Left lung (tissue), 10 donors: ENCODE results near the gene OTX2. TPM values are rescaled to one million over a fixed set of nuclear protein-coding genes. Genes with fewer than 3 reads are reported as not detected.

Source experiments
- ATAC-seq: fragments of 200-7000 bp; cut with Tn5 transposase; one replicate; pipeline ENCODE4 v1.9.1; 2020; ENCODE audit warnings: moderate library complexity
- DNase-seq, 4 donors: peaks; one replicate each; pipeline ENCODE4 v3.0.0-alpha.2; 2013 to 2020
- H3K27ac ChIP-seq, 2 donors: fragments of 200-600 bp; sonication (generic) in 1 of 2; one replicate each; pipeline versions ENCODE4 v1.5.0 to v1.8.0; 2020 to 2021
- H3K27me3 ChIP-seq, 2 donors: fragments of 200-600 bp; sonication (generic) in 1 of 2; one replicate each; pipeline versions ENCODE4 v1.5.0 to v1.8.0; 2020 to 2021
- H3K36me3 ChIP-seq, 2 donors: fragments of 200-600 bp; sonication (generic) in 1 of 2; one replicate each; pipeline versions ENCODE4 v1.5.0 to v1.8.0; 2020 to 2021
- H3K4me1 ChIP-seq, 2 donors: fragments of 200-600 bp; one replicate each; pipeline ENCODE4 v1.8.0; 2021
- H3K4me3 ChIP-seq, 2 donors: fragments of 200-600 bp; sonication (generic) in 1 of 2; one replicate each; pipeline versions ENCODE4 v1.5.0 to v1.8.0; 2020 to 2021; ENCODE audit warnings: mild to moderate bottlenecking in 1 of 2
- H3K9me3 ChIP-seq, 2 donors: fragments of 200-600 bp; sonication (generic) in 1 of 2; one replicate each; pipeline versions ENCODE4 v1.5.0 to v1.8.0; 2020 to 2021
- CTCF ChIP-seq, 2 donors: fragments of 200-600 bp; sonication (generic) in 1 of 2; IDR thresholded peaks; one replicate each; pipeline versions ENCODE4 v1.5.0 to v1.8.0; 2021; ENCODE audit warnings: antibody characterized with exemption in 2 of 2
- intact Hi-C, 2 donors: fragments of 100-400 bp; cut with DNase I; formaldehyde crosslinking; loops; one replicate each; pipeline versions ENCODE4 v1.11.2 to v1.14.2; 2022
- polyA plus RNA-seq, 6 donors: library from polyadenylated mRNA; unstranded; fragments of 120-200 nt; gene quantifications; one replicate each; pipeline ENCODE4 v1.2.1, GENCODE V29; 2013; ENCODE audit not compliant: insufficient read length in 6 of 6
- total RNA-seq, 2 donors: library from RNA; stranded (reverse); fragmentation: NEBNext Ultra II Directional; extraction: Animal tissue kit (Norgen Biotek cat#: 25700); gene quantifications; one replicate each; pipeline ENCODE4 v1.2.1, GENCODE V29; 2021
- donor health status: DM: no; HTN: yes; CAD: no.
- donor health status: DM: no; HTN: no; CAD: no.

OTX2 gene
- total and polyA plus RNA-seq, 8 donors: not detected

- Histone ChIP-seq H3K27me3 (peaks cover 5 to 30% of the 10 kb centered on the region in 2 donors), H3K27ac (no peak overlapping the region), H3K4me1 (no peaks in the 10 kb centered on the region), H3K4me3 (no peak overlapping the region), H3K36me3 (no peaks in the 10 kb centered on the region), H3K9me3 (no peaks in the 10 kb centered on the region)
- no peak for ATAC-seq
- DNase-seq: no peak
- intact Hi-C loops: no loop called here
- TF ChIP-seq CTCF (IDR thresholded peaks at IDR 0.05): no peak
These were observed 15.9 kb upstream of the OTX2 start for GRCh38 chr14:56826214-56826613.

- H3K4me1 ChIP-seq: no peaks in the 10 kb centered on the region
- H3K36me3 ChIP-seq: no peaks in the 10 kb centered on the region
- peaks cover 35 to 72% of the 10 kb centered on the region in 2 donors for H3K27me3 ChIP-seq
- intact Hi-C loops: no loop called here
- no peaks in the 10 kb centered on the region for H3K9me3 ChIP-seq
- no peak overlapping the region for H3K27ac ChIP-seq
- no peak overlapping the region for H3K4me3 ChIP-seq
- TF ChIP-seq CTCF (IDR thresholded peaks at IDR 0.05): no peak
- no peak for DNase-seq
- ATAC-seq: no peak
These were observed 11.7 kb upstream of the OTX2 start for GRCh38 chr14:56821805-56822610.

- Histone ChIP-seq H3K4me3 (no peak overlapping the region), H3K4me1 (no peaks in the 10 kb centered on the region), H3K27me3 (peaks cover 44 to 80% of the 10 kb centered on the region in 2 donors), H3K9me3 (no peaks in the 10 kb centered on the region), H3K36me3 (no peaks in the 10 kb centered on the region), H3K27ac (no peak overlapping the region)
- no peak for TF ChIP-seq CTCF (IDR thresholded peaks at IDR 0.05)
- ATAC-seq (no peak), DNase-seq (no peak)
- intact Hi-C loops: no loop called here
These were observed 10.9 kb upstream of the OTX2 start for GRCh38 chr14:56821177-56821576.

GRCh38 chr14:56817396-56817921 lies 7.2 kb upstream of the OTX2 start:
- intact Hi-C loops: no loop called here
- Histone ChIP-seq H3K4me3 (no peak overlapping the region), H3K27me3 (peaks cover 81 to 100% of the 10 kb centered on the region in 2 donors), H3K27ac (no peak overlapping the region), H3K4me1 (no peaks in the 10 kb centered on the region), H3K36me3 (no peaks in the 10 kb centered on the region), H3K9me3 (no peaks in the 10 kb centered on the region)
- TF ChIP-seq CTCF (IDR thresholded peaks at IDR 0.05): no peak
- DNase-seq: no peak
- no peak for ATAC-seq

GRCh38 chr14:56816574-56817391 lies 6.5 kb upstream of the OTX2 start:
- no peak overlapping the region for H3K4me3 ChIP-seq
- peaks cover 84 to 100% of the 10 kb centered on the region in 2 donors for H3K27me3 ChIP-seq
- H3K4me1 ChIP-seq: no peaks in the 10 kb centered on the region
- H3K9me3 ChIP-seq: no peaks in the 10 kb centered on the region
- no peak for DNase-seq
- no peak overlapping the region for H3K27ac ChIP-seq
- ATAC-seq: no peak
- no peaks in the 10 kb centered on the region for H3K36me3 ChIP-seq
- intact Hi-C loops: no loop called here
- no peak for TF ChIP-seq CTCF (IDR thresholded peaks at IDR 0.05)
